Esophagus muscularis mucosa (tissue), 3 donors: ENCODE measurements around the gene TSPAN17.

ENCODE experiments used
- CTCF ChIP-seq, 3 experiments: fragments of 200-600 bp in 2 of 3; fragments of 450-650 bp in 1 of 3; sonication (generic) in 2 of 3; IDR thresholded peaks; one replicate each; pipeline ENCODE4 v1.5.1; 2017 to 2019; ENCODE audit warnings: antibody characterized with exemption in 3 of 3, mild to moderate bottlenecking in 2 of 3, moderate library complexity in 1 of 3
- POLR2A ChIP-seq: fragments of 450-650 bp; IDR thresholded peaks from one replicate; pipeline ENCODE4 v1.6.1; 2017; ENCODE audit warnings: antibody characterized with exemption, moderate library complexity, mild to moderate bottlenecking, low read depth

GRCh38 chr5:176630681-176631222 is 16.5 kb upstream of the TSPAN17 start:
- TF ChIP-seq CTCF (IDR thresholded peaks at IDR 0.05) = no peak
- no peak for TF ChIP-seq POLR2A
